Measurements from ENCODE around the gene GRID2. TPM values are rescaled to one million over a fixed set of nuclear protein-coding genes. Genes with fewer than 3 reads are reported as not detected.

GRID2 gene
- polyA plus RNA-seq, 1 of the 3 experiments (the other 2 are of a cell fraction), result not detected

GRCh38 chr4:92263010-92263409, 40.8 kb upstream of the GRID2 start:
- WGBS (ENCODE audit: low lambda C conversion rate), result 75% methylated on average over 2 of the region's 2 CpGs
- POLR2A ChIA-PET, result no interaction called here
- H3F3A ChIP-seq (replicated peaks; ENCODE audit: insufficient read depth), result no peaks in the 10 kb centered on the region
- H2AFZ ChIP-seq (ENCODE audit: low read depth), result no peak overlapping the region
- H3K9ac ChIP-seq, result no peak overlapping the region
- CTCF ChIA-PET, result no interaction called here
- H3K4me2 ChIP-seq, result no peak overlapping the region
- no peak overlapping the region for H3K27ac ChIP-seq (ENCODE audit: low read depth in 2 of 2, low read length in 1 of 2)
- no peak for TF ChIP-seq JUND (IDR thresholded peaks at IDR 0.05)
- TF ChIP-seq EP300 (IDR thresholded peaks at IDR 0.05; ENCODE audit: borderline replicate concordance in 1 of 2, low read depth in 1 of 2, low read length in 1 of 2), result no peak
- no peak for TF ChIP-seq ELF1 (IDR thresholded peaks at IDR 0.05)
- TF ChIP-seq TEAD4 (IDR thresholded peaks at IDR 0.05; ENCODE audit: borderline replicate concordance, insufficient read depth), result no peak
- no peak for TF ChIP-seq TCF12 (IDR thresholded peaks at IDR 0.05)
- H3K4me3 ChIP-seq (ENCODE audit: low read depth in 2 of 2, low read length in 1 of 2), result no peak overlapping the region
- H3K9me3 ChIP-seq, result no peaks in the 10 kb centered on the region
- no peaks in the 10 kb centered on the region for H3K9me2 ChIP-seq
- H3K79me2 ChIP-seq (ENCODE audit: insufficient read depth), result no peaks in the 10 kb centered on the region
- H4K20me1 ChIP-seq (ENCODE audit: insufficient read depth), result no peaks in the 10 kb centered on the region
- H3K27me3 ChIP-seq (ENCODE audit: insufficient read depth), result no peaks in the 10 kb centered on the region
- no peaks in the 10 kb centered on the region for H3K36me3 ChIP-seq (replicated peaks in 1 of 2; ENCODE audit: control insufficient read depth in 1 of 2, insufficient read depth in 2 of 2, low read length in 1 of 2)
- DNase-seq, result no peak
- H3K4me1 ChIP-seq (ENCODE audit: control insufficient read depth in 1 of 2, insufficient read depth in 2 of 2, low read depth in 1 of 2, low read length in 1 of 2), result no peaks in the 10 kb centered on the region

GRCh38 chr4:92263575-92263974, 40.2 kb upstream of the GRID2 start:
- Histone ChIP-seq H3K79me2 (ENCODE audit: insufficient read depth) (no peaks in the 10 kb centered on the region), H3K36me3 (replicated peaks in 1 of 2; ENCODE audit: control insufficient read depth in 1 of 2, insufficient read depth in 2 of 2, low read length in 1 of 2) (no peaks in the 10 kb centered on the region), H3K4me2 (no peak overlapping the region), H3K27me3 (ENCODE audit: insufficient read depth) (no peaks in the 10 kb centered on the region), H3K9me3 (no peaks in the 10 kb centered on the region), H3F3A (replicated peaks; ENCODE audit: insufficient read depth) (no peaks in the 10 kb centered on the region), H3K9me2 (no peaks in the 10 kb centered on the region), H2AFZ (ENCODE audit: low read depth) (no peak overlapping the region), H3K27ac (ENCODE audit: low read depth in 2 of 2, low read length in 1 of 2) (no peak overlapping the region), H3K4me1 (ENCODE audit: control insufficient read depth in 1 of 2, insufficient read depth in 2 of 2, low read depth in 1 of 2, low read length in 1 of 2) (no peaks in the 10 kb centered on the region), H3K9ac (no peak overlapping the region), H3K4me3 (ENCODE audit: low read depth in 2 of 2, low read length in 1 of 2) (no peak overlapping the region), H4K20me1 (ENCODE audit: insufficient read depth) (no peaks in the 10 kb centered on the region)
- WGBS (ENCODE audit: low lambda C conversion rate), result 84% methylated on average over 1 of the region's 1 CpG
- CTCF ChIA-PET, result no interaction called here
- DNase-seq, result no peak
- TF ChIP-seq FOXM1 (IDR thresholded peaks at IDR 0.05; ENCODE audit: low read depth) (no peak), GABPA (IDR thresholded peaks at IDR 0.05; ENCODE audit: low read depth) (no peak), MAX (IDR thresholded peaks at IDR 0.05; ENCODE audit: low read depth) (no peak), ZBTB33 (IDR thresholded peaks at IDR 0.05; ENCODE audit: borderline replicate concordance, low read depth) (no peak), USF1 (IDR thresholded peaks at IDR 0.05; ENCODE audit: borderline replicate concordance, low read depth) (no peak), USF2 (IDR thresholded peaks at IDR 0.05; ENCODE audit: borderline replicate concordance, low read depth, low read length) (no peak), RCOR1 (IDR thresholded peaks at IDR 0.05; ENCODE audit: low read length) (no peak)
- POLR2A ChIA-PET, result no interaction called here

Data from SK-N-SH (cell line).